ACC112 (cell line): Measurements from ENCODE around the gene NFIX.

Experiments
- H2AFZ ChIP-seq: fragments of 200-600 bp; sonication (generic); one replicate; pipeline ENCODE4 v1.6.0; 2017; ENCODE audit warnings: antibody characterized with exemption, low read length; ENCODE audit not compliant: unreplicated experiment
- H3K27ac ChIP-seq: fragments of 200-600 bp; sonication (generic); 2 replicates; pipeline ENCODE4 v1.5.1; 2014; ENCODE audit warnings: low read depth, mild to moderate bottlenecking, antibody characterized with exemption, low read length, moderate library complexity
- H3K27me3 ChIP-seq: fragments of 200-600 bp; sonication (generic); 2 replicates; pipeline ENCODE4 v1.6.1; 2014; ENCODE audit warnings: mild to moderate bottlenecking, antibody characterized with exemption, low read length, moderate library complexity, mixed read lengths; ENCODE audit not compliant: insufficient read depth
- H3K36me3 ChIP-seq: fragments of 200-600 bp; sonication (generic); 2 replicates; pipeline ENCODE4 v1.6.1; 2016; ENCODE audit warnings: mild to moderate bottlenecking, antibody characterized with exemption, low read length, moderate library complexity, mixed read lengths; ENCODE audit not compliant: insufficient read depth
- H3K4me1 ChIP-seq: fragments of 200-600 bp; sonication (generic); one replicate; pipeline ENCODE4 v1.6.1; 2016; ENCODE audit warnings: low read length, mixed read lengths; ENCODE audit not compliant: insufficient read depth, unreplicated experiment, control insufficient read depth
- H3K4me3 ChIP-seq: fragments of 200-600 bp; sonication (generic); 2 replicates; pipeline ENCODE4 v1.5.1; 2014; ENCODE audit warnings: mild to moderate bottlenecking, low read depth, low read length
- H3K79me2 ChIP-seq: fragments of 200-600 bp; sonication (generic); one replicate; pipeline ENCODE4 v1.6.0; 2016; ENCODE audit warnings: low read length; ENCODE audit not compliant: control insufficient read depth, unreplicated experiment, insufficient read depth

The NFIX gene

DNA sequence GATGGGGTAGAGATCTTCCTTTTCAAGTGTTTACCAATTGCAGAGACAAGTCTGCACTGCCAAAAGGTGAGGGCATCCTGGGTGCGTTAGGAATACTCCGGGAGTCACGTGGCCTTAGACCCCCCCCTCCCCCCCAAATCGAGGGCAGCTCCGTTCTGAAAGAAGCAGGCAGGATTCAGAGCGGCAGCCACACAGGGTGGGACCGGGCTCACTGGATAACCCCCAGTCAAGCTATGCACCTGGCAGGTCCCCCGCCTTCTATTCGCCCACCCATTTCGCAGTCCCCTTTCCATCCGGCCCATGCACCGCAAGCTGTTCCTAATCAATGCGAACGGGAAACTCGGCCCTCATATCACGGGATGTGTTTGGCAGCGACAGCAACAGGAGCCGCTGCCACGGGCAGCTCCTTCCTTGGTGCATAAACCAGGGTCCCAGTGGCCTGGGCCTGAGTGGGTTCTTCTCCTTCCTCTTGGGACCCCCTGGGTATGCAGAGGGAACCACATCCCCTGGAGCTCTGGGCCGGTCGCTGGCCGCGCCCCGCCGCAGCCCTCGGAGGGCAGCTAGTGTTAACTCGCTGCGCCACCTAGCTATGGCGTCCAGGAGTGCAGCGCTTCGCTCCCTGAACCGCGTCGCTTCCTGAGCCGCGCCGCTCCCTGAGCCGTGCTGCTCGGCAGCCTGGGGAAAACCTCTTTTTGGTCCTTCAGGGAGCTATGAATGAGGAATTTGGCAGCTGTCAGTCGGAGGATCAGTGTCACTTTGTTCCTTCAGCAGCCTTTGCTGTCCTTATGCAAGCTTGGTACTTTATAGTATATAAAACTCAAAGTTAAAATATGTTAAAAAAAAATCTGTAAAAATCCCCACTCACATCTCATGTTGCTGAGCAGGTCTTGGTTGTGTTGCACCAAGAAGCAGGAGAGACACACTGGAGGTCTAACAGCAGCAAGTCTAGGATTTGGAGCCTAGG, 66.0 kb downstream of the NFIX start:
- Histone ChIP-seq H3K27ac (no peak overlapping the region), H3K4me1 (peaks cover 36% of the 10 kb centered on the region), H3K27me3 (no peaks in the 10 kb centered on the region), H3K4me3 (peak overlapping the region; percentile 75), H3K79me2 (peaks cover 65% of the 10 kb centered on the region), H2AFZ (peak overlapping the region; percentile 25), H3K36me3 (no peaks in the 10 kb centered on the region)

DNA sequence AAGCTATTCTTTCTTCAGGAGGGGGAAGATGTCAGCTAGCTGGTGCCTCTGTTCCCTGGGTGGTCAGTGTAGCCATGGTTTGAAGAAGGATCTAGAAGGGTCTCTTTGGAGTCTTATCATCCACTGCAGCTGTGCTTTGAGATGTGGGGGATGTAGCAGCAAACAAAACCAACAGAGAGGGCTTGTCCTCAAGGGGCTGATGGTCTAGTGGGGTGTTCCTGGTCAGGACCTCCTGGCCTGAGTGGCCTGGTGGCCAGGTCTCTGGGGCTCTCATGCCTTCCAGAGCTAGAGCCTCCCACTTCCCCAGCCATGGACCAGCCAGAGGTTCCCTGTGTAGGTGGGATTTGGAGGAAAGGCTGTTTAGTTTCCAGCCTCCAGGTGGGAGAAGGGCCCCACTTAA, 67.0 kb downstream of the NFIX start:
- Histone ChIP-seq H3K36me3 (no peaks in the 10 kb centered on the region), H3K27me3 (no peaks in the 10 kb centered on the region), H3K79me2 (peaks cover 59% of the 10 kb centered on the region), H2AFZ (no peak overlapping the region), H3K4me1 (peaks cover 26% of the 10 kb centered on the region), H3K4me3 (no peak overlapping the region), H3K27ac (no peak overlapping the region)

DNA sequence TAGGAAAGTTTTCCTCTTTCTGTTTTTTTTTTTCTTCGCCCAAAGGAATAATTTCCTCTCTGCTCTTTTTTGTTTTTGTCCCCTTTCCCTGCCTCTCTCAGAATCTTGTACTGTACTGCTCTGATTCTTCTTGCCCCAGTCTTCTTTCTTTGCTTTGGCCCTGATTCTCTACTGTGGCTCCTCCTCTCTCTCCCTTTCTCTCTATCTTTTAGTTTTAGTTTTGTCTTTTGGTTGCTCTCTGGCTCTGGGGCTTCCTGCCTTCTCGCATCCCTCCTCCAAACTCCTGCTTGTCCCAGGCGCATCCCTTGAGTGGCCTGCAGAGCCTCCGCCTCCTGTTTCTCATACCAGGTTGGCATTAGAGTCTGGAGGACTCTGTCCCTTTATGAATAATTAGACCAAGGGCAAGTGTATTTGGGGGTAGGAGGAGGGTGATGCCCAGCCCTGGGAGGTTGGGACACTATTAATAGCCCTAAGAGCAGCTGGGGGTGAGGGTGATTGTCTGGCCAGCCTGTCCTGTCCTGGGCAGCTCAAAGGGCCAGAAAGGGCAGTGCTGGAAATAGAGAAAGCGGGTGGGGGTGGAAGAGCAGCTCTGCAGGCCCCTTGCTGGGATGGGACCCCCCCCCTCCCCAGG, 68.3 kb downstream of the NFIX start:
- Histone ChIP-seq H3K36me3 (no peaks in the 10 kb centered on the region), H3K4me3 (no peak overlapping the region), H3K4me1 (peaks cover 26% of the 10 kb centered on the region), H3K27ac (no peak overlapping the region), H2AFZ (no peak overlapping the region), H3K27me3 (no peaks in the 10 kb centered on the region), H3K79me2 (peaks cover 61% of the 10 kb centered on the region)

DNA sequence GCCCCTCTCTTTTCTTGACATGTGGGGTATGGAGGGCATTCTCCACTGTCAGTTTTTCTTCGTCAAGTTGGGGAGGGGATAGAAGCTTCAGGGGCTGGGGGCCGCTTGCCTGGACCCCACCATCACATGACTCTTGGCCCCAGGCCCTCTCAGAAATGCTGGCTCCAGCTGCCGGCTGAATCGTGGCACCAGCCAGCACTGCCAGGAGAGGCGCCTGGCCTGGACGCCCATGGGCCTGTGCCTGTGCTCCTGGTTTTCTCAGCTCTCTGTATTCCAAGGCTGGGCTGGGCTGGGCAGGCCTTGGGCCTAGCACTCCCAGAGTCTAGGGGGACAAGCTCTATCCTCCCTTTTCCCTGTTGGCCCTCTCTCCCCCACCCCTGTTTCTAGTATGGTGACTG, 68.8 kb downstream of the NFIX start:
- Histone ChIP-seq H3K36me3 (no peaks in the 10 kb centered on the region), H3K4me3 (no peak overlapping the region), H3K27me3 (no peaks in the 10 kb centered on the region), H2AFZ (no peak overlapping the region), H3K27ac (no peak overlapping the region), H3K79me2 (peaks cover 56% of the 10 kb centered on the region), H3K4me1 (peaks cover 26% of the 10 kb centered on the region)

DNA sequence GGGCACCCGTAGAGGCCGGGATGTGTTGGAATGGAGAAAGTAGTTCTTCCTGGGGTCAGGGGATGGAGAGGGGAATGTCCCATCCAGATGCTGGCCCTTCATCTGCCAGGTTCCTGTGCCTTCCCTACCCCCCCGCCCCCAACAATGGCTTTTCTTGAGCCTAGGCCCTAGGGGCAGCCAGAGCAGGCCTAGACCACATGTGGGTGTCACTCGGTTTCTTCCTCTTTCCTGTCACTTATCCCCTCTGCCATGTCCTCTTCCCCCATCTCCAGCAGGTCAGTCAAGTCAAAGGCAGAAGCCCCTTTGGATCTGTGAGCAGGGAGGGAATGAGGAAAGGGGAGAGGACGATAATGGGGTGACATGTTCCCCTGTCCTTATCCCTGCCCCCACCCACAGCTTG, 71.0 kb downstream of the NFIX start:
- Histone ChIP-seq H3K4me3 (no peak overlapping the region), H3K79me2 (peaks cover 43% of the 10 kb centered on the region), H2AFZ (no peak overlapping the region), H3K27me3 (no peaks in the 10 kb centered on the region), H3K27ac (no peak overlapping the region), H3K4me1 (peaks cover 9% of the 10 kb centered on the region), H3K36me3 (no peaks in the 10 kb centered on the region)

DNA sequence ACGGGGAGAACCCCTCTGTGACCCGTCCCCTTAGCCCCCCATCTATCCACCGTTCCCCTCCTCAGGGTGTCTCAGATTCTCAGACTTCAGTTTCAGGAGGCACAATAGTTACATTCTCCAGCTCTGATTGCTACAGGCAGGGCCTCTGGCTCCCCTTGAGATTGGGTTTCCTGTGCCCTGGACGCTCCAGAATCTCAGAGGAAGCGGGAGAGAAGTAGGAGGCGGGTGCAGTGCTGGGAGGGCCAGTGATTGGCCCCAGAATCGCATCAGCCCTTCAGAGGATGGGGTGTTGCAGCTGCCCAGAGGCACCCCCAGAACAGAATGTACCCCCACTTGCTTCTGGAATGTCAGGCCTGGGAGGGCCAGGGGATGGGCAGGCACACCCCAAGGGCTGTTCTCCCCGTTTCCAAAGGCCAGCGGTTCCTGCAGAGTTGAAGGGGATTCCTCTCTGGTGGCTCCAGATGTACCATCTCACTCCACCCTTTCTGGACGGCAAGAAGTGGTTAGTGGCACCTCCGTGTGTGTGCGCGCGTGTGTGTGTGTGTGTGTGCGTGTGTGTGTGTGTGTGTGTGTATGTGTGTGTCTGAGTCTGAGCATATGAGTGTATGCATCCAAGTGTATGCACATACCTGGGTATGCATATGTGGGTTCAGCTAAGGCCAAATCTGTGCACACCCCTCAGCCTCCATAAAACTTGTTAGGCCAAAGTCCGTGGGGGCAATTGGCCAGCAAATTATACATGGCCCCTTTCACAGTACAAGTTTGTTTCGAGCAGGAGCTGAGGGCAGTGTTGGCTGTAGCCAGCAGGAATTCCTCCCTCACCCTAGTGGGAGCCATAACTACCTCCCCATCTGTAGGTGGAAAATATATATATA, 71.9 kb downstream of the NFIX start:
- Histone ChIP-seq H3K27me3 (no peaks in the 10 kb centered on the region), H3K4me3 (no peak overlapping the region), H3K79me2 (peaks cover 37% of the 10 kb centered on the region), H3K36me3 (no peaks in the 10 kb centered on the region), H3K27ac (no peak overlapping the region), H3K4me1 (peaks cover 3% of the 10 kb centered on the region), H2AFZ (no peak overlapping the region)

DNA sequence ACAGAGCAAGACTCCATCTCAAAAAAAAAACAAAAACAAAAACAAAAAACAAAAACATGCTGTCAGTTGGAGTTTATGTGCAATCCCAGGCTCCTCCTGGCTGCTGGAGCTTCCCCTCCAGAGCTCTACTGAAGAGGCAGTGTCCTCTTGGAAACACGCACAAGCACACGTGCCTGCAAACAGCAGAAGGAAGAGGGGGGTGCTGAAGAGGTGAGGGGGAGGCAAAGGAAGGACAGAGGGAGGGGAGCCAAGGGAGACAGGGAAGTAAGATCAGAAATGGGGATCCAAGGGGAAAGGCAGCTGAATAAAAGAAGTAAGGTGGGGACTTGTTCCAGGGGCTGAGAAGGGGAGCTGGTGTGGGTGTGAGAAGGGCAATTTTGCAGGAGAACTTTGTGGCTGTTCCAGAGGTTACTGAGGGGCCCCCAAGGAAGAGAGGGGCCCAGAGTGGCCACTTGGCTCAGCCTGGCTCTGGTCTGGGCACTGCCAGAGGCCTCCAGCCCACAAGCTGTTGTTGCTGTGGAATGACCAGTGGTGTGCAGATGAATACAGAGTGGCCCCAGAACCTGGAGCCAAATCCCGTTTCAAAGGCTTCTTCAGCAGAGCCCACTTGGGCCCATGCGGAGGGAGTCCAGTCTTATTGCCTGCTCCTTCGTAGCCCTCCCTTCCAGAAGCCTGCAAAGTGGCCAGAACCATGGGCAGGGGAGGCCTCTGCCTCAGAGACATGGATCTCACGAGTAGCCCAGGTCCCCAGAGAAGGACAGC, 73.0 kb downstream of the NFIX start:
- H3K4me3 ChIP-seq, result no peak overlapping the region
- peaks cover under 1% of the 10 kb centered on the region for H3K4me1 ChIP-seq
- no peak overlapping the region for H2AFZ ChIP-seq
- H3K79me2 ChIP-seq, result peaks cover 26% of the 10 kb centered on the region
- H3K27me3 ChIP-seq, result no peaks in the 10 kb centered on the region
- H3K27ac ChIP-seq, result no peak overlapping the region
- H3K36me3 ChIP-seq, result no peaks in the 10 kb centered on the region

DNA sequence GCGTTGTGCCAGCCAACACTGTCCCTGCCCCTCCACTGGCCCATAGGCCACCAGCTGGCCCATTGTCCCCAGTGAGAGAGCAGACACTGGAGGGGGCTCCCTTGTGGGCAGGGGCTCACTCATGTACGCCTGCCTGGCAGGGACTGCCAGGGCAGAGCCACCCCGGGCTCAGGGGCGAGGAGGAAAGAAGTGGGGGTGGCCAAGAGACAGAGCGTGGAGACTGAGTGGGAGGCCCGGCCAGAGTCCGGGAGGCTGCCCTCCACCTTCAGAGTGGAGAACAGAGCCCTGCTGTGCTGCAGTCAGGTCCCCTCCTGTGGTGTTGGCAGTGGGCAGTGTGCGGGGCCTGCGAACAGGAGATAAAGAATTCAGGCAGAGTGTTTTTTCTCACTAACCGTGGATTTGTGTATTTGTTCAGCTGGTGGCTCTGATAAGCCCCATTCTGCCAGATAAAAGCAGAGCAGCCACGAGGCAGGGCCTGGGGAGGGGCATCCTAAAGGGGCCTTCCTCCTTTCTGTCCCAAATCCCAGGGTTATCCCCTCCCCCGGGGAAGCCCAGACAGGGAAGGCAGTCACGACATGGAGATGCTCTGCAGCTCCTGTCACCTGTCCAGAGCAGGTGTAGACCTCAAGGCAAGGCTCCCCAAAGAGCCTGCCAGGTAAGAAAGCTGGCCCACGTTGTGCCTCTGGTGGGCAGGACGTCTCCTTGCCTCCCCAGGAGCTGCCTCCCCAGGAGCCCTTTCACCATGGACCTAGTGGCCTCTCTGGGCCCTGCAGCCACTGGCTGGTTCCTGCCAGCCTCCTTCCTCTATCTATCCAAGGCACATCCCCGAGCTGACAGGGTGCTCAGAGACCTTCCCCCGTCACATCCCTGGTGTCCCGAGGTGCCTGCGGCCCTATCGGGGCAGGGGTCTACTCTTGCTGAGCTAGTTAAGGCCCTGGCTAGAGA, 74.4 kb downstream of the NFIX start:
- Histone ChIP-seq H2AFZ (no peak overlapping the region), H3K27me3 (no peaks in the 10 kb centered on the region), H3K79me2 (peaks cover 17% of the 10 kb centered on the region), H3K36me3 (no peaks in the 10 kb centered on the region), H3K27ac (no peak overlapping the region), H3K4me1 (no peaks in the 10 kb centered on the region), H3K4me3 (no peak overlapping the region)

DNA sequence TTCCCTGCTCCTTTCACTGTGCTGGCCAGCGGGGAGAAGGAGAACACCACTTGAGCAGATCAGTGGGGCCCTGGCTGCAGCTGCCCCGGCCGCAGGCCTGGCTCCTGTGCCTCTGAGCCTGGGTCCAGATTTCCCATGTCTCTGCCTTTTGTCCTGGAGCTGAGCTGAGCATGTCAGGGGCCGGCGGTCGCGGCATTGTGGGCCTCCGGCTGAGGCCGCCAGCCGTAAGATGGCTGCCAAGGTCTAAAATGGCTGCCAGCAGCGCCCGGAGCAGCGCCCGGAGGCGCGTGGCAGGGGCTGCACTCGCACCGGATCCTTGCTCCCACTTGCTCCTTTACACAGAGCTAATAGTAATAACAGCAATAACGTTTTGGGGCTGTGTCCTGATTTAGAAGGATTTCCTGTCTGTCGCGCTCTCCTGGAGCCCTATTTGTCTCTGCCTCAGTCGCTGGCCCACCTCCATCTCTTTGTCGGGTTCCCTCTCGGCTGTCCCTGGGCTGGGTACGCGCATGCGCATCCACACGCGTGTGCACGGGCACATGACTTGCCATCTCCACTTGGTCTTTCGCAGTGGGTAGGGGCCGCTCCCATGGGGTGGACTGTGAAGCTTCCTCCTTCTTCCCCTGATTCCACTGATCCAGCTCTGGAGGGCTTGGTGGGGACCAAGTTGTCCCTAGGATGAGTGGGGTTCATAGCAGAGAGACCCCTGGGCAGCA, 75.3 kb downstream of the NFIX start:
- H3K27ac ChIP-seq, result no peak overlapping the region
- H2AFZ ChIP-seq, result no peak overlapping the region
- no peak overlapping the region for H3K4me3 ChIP-seq
- H3K36me3 ChIP-seq, result no peaks in the 10 kb centered on the region
- H3K27me3 ChIP-seq, result no peaks in the 10 kb centered on the region
- no peaks in the 10 kb centered on the region for H3K4me1 ChIP-seq
- H3K79me2 ChIP-seq, result peaks cover 11% of the 10 kb centered on the region
